Measurements from ENCODE around the gene KCNQ1OT1.

Gene KCNQ1OT1

GRCh38 chr11:2581931-2582350, 117.9 kb downstream of the KCNQ1OT1 start:
- TF ChIP-seq GATA1 (IDR thresholded peaks at IDR 0.05; ENCODE audit: low read depth, low read length), result no peak
- no peak for TF ChIP-seq POLR2A (IDR thresholded peaks at IDR 0.05; ENCODE audit: low read length)
- DNase-seq, result no peak

GRCh38 chr11:2581151-2581930, 118.5 kb downstream of the KCNQ1OT1 start:
- TF ChIP-seq GATA1 (IDR thresholded peaks at IDR 0.05; ENCODE audit: low read depth, low read length), result no peak
- TF ChIP-seq POLR2A (IDR thresholded peaks at IDR 0.05; ENCODE audit: low read length), result no peak
- no peak for DNase-seq

- TF ChIP-seq GATA1 (IDR thresholded peaks at IDR 0.05; ENCODE audit: low read depth, low read length) (no peak), POLR2A (IDR thresholded peaks at IDR 0.05; ENCODE audit: low read length) (no peak)
- no peak for DNase-seq
These were observed 119.2 kb downstream of the KCNQ1OT1 start for GRCh38 chr11:2580571-2581001.

- no peak for TF ChIP-seq GATA1 (IDR thresholded peaks at IDR 0.05; ENCODE audit: low read depth, low read length)
- TF ChIP-seq POLR2A (IDR thresholded peaks at IDR 0.05; ENCODE audit: low read length), result no peak
- no peak for DNase-seq
These were observed 119.8 kb downstream of the KCNQ1OT1 start for GRCh38 chr11:2580061-2580421.

GRCh38 chr11:2579315-2580060, 120.3 kb downstream of the KCNQ1OT1 start:
- DNase-seq, result no peak

GRCh38 chr11:2578929-2579270, 120.9 kb downstream of the KCNQ1OT1 start:
- no peak for DNase-seq
- TF ChIP-seq POLR2A (IDR thresholded peaks at IDR 0.05; ENCODE audit: low read length), result no peak
- TF ChIP-seq GATA1 (IDR thresholded peaks at IDR 0.05; ENCODE audit: low read depth, low read length), result no peak

More at GRCh38 chr11:2579315-2580060, 120.3 kb downstream of the KCNQ1OT1 start:
- TF ChIP-seq GATA1 (IDR thresholded peaks at IDR 0.05; ENCODE audit: low read depth, low read length) (no peak), POLR2A (IDR thresholded peaks at IDR 0.05; ENCODE audit: low read length) (no peak)

GRCh38 chr11:2577991-2578928, 121.5 kb downstream of the KCNQ1OT1 start:
- TF ChIP-seq POLR2A (IDR thresholded peaks at IDR 0.05; ENCODE audit: low read length) (no peak), GATA1 (IDR thresholded peaks at IDR 0.05; ENCODE audit: low read depth, low read length) (no peak)
- no peak for DNase-seq

- TF ChIP-seq POLR2A (IDR thresholded peaks at IDR 0.05; ENCODE audit: low read length) (no peak), GATA1 (IDR thresholded peaks at IDR 0.05; ENCODE audit: low read depth, low read length) (no peak)
- no peak for DNase-seq
These were observed 122.5 kb downstream of the KCNQ1OT1 start for GRCh38 chr11:2577031-2577990.

GRCh38 chr11:2576549-2576948, 123.2 kb downstream of the KCNQ1OT1 start:
- TF ChIP-seq POLR2A (IDR thresholded peaks at IDR 0.05; ENCODE audit: low read length), result no peak
- TF ChIP-seq GATA1 (IDR thresholded peaks at IDR 0.05; ENCODE audit: low read depth, low read length), result no peak
- no peak for DNase-seq

- TF ChIP-seq GATA1 (IDR thresholded peaks at IDR 0.05; ENCODE audit: low read depth, low read length), result no peak
- TF ChIP-seq POLR2A (IDR thresholded peaks at IDR 0.05; ENCODE audit: low read length), result no peak
- DNase-seq, result no peak
These were observed 123.7 kb downstream of the KCNQ1OT1 start for GRCh38 chr11:2576111-2576510.

- DNase-seq, result no peak
These were observed 124.2 kb downstream of the KCNQ1OT1 start for GRCh38 chr11:2575591-2576051.

More at GRCh38 chr11:2575591-2576051, 124.2 kb downstream of the KCNQ1OT1 start:
- TF ChIP-seq GATA1 (IDR thresholded peaks at IDR 0.05; ENCODE audit: low read depth, low read length) (no peak), POLR2A (IDR thresholded peaks at IDR 0.05; ENCODE audit: low read length) (no peak)

Data from erythroblast (primary cell).